ENCODE data around the gene RAB13.

- TF ChIP-seq EZH2 (IDR thresholded peaks at IDR 0.05; ENCODE audit: low read depth) (no peak), CTCF (conservative IDR thresholded peaks at IDR 0.05) (no peak)
Observed at GRCh38 chr1:153944005-153944826, 41.9 kb downstream of the RAB13 start.
